ENCODE results near the gene ANKRD6. TPM values are rescaled to one million over a fixed set of nuclear protein-coding genes. Genes with fewer than 3 reads are reported as not detected.

Gene ANKRD6
- total RNA-seq, 2 donors from 2014 or later, result 1.6 to 3.8 TPM

DNA sequence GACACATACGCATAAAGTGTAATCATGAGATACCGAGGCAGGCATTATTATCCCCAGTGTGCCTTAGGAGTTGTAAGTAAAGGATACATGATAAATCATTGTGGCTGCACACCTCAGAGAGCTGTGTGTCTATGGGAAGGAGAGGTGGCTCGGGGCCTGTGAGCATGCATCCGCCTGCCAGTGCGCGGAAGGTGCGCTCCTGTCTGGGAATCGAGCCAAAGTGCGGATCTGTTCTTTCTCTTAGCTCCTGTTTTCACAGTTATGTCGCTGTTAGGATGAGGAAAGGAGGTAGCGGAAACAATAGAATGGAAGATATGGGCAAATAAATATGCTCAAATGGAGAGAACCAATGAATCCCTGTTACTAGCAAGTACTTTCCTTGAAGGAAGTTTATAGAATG, 98.0 kb downstream of the ANKRD6 start:
- H3K9me3 Mint-ChIP-seq, result no peaks in the 10 kb centered on the region
- no peak overlapping the region for H3K27ac Mint-ChIP-seq
- peaks cover 4% of the 10 kb centered on the region for H3K4me1 Mint-ChIP-seq
- no peak overlapping the region for H3K4me3 Mint-ChIP-seq
- no peak for ATAC-seq (replicated peaks)
- no peaks in the 10 kb centered on the region for H3K36me3 Mint-ChIP-seq (ENCODE audit: low read depth)
- no peaks in the 10 kb centered on the region for H3K27me3 Mint-ChIP-seq

DNA sequence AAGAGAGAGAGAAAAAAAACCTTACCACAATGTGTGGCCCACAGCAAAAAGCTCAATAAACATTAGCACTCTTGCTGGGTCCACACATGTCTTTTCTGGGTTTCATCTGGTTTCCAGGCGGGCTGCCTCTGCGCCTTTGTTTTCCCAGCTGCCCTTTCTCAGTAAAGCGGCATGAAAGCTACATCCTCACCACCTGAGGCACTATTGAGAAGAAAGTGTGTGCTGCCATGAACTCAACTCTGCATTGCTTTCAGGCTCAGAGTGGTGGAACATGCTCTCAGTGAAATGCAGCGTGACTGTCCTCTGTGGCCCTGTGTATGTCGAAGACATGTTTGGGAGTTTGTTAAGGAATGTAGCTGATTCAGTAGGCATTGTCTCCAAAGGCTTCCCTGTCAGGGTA, 103.3 kb downstream of the ANKRD6 start:
- Mint-ChIP-seq H3K27ac (no peak overlapping the region), H3K9me3 (no peaks in the 10 kb centered on the region), H3K4me1 (no peaks in the 10 kb centered on the region), H3K4me3 (no peak overlapping the region), H3K27me3 (no peaks in the 10 kb centered on the region), H3K36me3 (ENCODE audit: low read depth) (no peaks in the 10 kb centered on the region)
- ATAC-seq (replicated peaks), result no peak

DNA sequence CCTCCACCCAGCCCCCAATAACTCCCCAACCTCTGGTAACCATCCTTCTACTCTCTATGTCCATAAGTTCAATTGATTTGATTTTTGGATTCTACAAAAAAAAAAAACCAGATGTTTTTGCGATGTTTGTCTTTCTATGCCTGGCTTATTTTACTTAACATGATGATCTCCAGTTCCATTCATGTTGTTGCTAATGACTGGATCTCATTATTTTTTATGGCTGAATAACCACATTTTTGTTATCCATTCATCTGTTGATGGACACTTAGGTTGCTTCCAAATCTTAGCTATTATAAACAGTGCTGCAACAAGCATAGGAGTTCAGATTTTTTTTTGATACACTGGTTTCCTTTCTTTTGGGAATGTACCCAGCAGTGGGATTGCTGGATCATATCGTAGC, 106.8 kb downstream of the ANKRD6 start:
- no peaks in the 10 kb centered on the region for H3K9me3 Mint-ChIP-seq
- ATAC-seq (replicated peaks), result no peak

DNA sequence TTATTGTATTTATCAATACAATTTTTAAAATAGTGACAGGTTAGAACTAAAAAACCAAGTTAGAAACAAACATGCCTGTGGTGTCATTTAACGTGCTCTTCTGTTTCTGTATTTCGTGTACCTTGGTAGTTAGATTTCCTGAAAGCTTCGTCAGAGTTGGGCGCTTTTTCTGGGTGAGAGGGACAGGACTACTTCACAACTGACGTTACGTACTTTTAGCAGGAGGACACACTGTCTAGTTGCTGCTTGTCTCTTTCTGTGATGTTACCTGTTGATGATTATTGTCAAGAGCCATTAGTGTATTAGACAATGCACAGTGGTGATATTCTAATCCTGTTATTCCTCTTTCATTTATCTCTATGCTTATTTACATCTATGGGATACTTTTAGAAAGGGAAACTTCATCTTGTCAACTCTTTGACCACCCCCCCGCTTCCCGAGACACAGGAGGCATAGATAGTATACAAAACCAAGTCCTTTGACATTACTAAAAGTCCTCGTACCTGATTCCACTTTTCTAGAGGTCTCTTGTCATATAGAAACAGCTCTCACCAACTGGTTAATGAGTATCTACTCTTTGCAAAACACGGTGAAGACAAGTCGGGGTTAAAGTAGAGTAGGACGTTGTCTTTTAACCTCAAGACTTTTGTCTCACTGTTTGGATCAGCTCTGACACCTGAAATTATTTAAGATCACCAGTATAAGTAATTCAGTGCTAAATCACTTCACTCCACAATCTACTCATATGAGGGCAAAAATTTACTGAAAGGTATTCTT, 109.3 kb downstream of the ANKRD6 start:
- ATAC-seq (replicated peaks), result no peak
- H3K9me3 Mint-ChIP-seq, result no peaks in the 10 kb centered on the region
- H3K27ac Mint-ChIP-seq, result no peak overlapping the region
- H3K36me3 Mint-ChIP-seq (ENCODE audit: low read depth), result no peaks in the 10 kb centered on the region
- H3K4me1 Mint-ChIP-seq, result no peaks in the 10 kb centered on the region
- peaks cover 3% of the 10 kb centered on the region for H3K27me3 Mint-ChIP-seq
- no peak overlapping the region for H3K4me3 Mint-ChIP-seq

More for the DNA sequence above, 106.8 kb downstream of the ANKRD6 start:
- Mint-ChIP-seq H3K4me1 (no peaks in the 10 kb centered on the region), H3K36me3 (ENCODE audit: low read depth) (no peaks in the 10 kb centered on the region), H3K27ac (no peak overlapping the region), H3K4me3 (no peak overlapping the region), H3K27me3 (peaks cover 3% of the 10 kb centered on the region)

DNA sequence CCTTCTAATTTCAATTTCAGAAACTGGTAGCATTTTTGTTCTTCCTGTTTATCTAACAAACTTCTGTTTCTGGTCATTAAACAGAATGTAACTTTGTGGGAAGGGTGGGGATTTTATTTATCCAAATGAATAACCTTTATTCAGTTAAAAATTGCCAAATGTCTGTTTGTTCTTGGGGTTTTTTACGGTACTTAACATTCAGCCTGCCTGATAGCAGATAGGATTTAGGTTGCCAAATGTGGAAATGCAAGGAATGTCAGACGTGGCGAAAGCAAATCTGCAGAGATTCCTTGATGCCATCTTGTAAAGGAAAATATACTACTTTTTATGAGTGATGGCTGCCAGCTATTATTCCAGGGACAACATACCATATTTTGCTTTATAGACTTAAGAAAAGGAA, 109.9 kb downstream of the ANKRD6 start:
- ATAC-seq (replicated peaks), result no peak
- Mint-ChIP-seq H3K27ac (no peak overlapping the region), H3K9me3 (no peaks in the 10 kb centered on the region), H3K4me3 (no peak overlapping the region), H3K4me1 (no peaks in the 10 kb centered on the region), H3K27me3 (peaks cover 3% of the 10 kb centered on the region), H3K36me3 (ENCODE audit: low read depth) (no peaks in the 10 kb centered on the region)

DNA sequence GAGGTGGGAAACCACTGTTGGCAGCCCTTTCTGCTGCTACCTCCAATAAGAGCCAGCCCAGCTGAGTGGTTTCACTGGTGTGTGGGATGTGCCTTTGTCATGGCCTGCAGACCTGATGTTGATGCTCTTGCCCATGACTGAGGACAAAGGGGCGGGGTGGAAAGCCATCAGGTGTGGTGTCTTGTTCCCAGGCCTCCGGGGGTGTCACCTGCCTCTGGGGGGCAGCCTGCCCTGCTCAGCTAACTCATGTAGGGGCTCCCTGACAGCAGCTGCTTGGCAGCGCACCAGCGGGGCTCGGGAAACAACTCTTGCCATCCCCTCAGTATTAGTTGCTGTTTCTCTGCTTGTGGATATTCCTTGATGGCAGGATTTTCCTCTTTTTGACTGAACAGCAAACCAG, 114.3 kb downstream of the ANKRD6 start:
- H3K27me3 Mint-ChIP-seq, result no peaks in the 10 kb centered on the region

DNA sequence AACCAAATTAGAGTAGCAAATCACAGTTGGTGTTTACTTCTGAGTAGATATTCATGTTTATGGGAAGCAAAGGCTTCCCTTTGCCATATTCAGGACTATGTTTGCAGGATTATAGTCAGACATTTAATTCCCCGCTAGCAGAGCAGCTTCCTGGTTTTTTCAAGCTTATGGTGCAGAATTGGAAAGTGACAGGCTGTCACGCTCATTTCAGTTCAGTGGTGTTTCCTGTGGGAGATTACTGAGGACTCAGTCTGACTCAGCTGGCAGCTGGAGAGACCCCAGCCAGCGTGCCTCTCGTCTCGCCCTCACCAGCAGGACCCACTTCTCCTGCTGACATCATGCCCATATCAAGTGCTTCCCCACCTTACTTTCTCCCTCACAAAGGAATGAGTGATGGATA, 120.5 kb downstream of the ANKRD6 start:
- Mint-ChIP-seq H3K27ac (no peak overlapping the region), H3K27me3 (no peaks in the 10 kb centered on the region), H3K9me3 (peaks cover 6% of the 10 kb centered on the region), H3K4me3 (no peak overlapping the region), H3K36me3 (ENCODE audit: low read depth) (no peaks in the 10 kb centered on the region), H3K4me1 (no peaks in the 10 kb centered on the region)
- no peak for ATAC-seq (replicated peaks)

More for the DNA sequence above, 114.3 kb downstream of the ANKRD6 start:
- H3K4me1 Mint-ChIP-seq, result no peaks in the 10 kb centered on the region
- no peak for ATAC-seq (replicated peaks)
- H3K4me3 Mint-ChIP-seq, result no peak overlapping the region
- H3K36me3 Mint-ChIP-seq (ENCODE audit: low read depth), result no peaks in the 10 kb centered on the region
- H3K27ac Mint-ChIP-seq, result no peak overlapping the region
- no peaks in the 10 kb centered on the region for H3K9me3 Mint-ChIP-seq

DNA sequence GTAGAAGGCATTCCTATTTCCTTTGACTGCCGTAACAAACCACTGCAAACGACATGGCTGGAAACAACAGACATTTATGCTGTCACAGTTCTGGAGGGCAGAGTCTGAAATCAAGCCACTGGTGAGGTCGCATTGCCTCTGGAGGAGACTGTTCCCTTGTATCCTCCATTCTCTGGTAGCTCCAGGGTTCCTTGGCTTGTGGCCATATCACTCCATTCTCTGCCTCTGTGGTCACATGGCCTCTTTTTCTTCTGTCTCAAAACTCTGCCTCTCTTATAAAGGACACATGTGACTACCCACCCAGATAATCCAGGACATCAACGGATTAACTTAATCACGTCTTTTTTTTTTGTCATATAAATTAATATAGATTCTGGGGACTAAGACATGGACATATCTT, 121.2 kb downstream of the ANKRD6 start:
- Mint-ChIP-seq H3K27ac (no peak overlapping the region), H3K9me3 (peaks cover 6% of the 10 kb centered on the region), H3K36me3 (ENCODE audit: low read depth) (no peaks in the 10 kb centered on the region), H3K4me1 (no peaks in the 10 kb centered on the region), H3K27me3 (no peaks in the 10 kb centered on the region), H3K4me3 (no peak overlapping the region)
- ATAC-seq (replicated peaks), result no peak

DNA sequence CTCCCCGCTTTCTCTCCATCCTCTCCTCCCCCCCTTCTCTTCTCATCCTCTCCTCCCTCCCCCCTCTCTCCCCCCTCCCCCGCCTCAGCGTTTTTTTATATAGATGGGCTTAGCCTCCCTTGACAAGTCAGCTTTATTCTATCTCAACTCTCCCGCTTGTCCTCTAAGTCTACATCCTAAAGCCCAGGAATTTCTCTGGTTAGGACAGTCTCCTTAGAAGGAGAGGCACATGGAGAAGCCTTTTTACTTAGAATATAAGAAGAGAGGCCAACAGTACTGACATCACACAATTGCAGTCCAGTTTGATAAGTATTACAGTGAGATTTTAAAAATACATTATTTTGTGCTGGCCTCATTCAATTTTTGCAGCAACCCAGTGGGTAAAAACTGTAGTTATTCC, 122.1 kb downstream of the ANKRD6 start:
- no peaks in the 10 kb centered on the region for H3K4me1 Mint-ChIP-seq
- H3K9me3 Mint-ChIP-seq, result peaks cover 6% of the 10 kb centered on the region
- no peaks in the 10 kb centered on the region for H3K27me3 Mint-ChIP-seq
- no peaks in the 10 kb centered on the region for H3K36me3 Mint-ChIP-seq (ENCODE audit: low read depth)
- no peak overlapping the region for H3K4me3 Mint-ChIP-seq
- ATAC-seq (replicated peaks), result no peak
- H3K27ac Mint-ChIP-seq, result no peak overlapping the region

DNA sequence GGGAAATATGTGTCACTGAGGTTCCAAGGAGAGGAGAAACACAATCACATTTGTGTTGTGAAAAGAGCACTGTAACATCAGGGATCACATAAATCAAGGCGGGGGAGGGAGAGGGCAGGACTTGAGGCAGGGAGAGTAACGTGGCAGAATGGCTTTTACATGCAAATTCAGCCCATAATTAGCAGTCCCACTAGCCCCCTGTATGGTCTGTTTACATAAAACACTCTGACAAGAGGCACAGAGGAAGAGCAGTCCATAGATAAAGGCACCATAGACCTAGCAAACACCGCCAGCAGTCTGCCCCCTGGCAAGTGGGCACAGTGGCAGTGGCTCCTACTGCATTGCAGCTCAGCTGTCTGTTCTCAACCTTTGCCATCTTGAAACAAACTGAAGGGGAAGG, 122.9 kb downstream of the ANKRD6 start:
- no peaks in the 10 kb centered on the region for H3K36me3 Mint-ChIP-seq (ENCODE audit: low read depth)
- no peaks in the 10 kb centered on the region for H3K27me3 Mint-ChIP-seq
- H3K9me3 Mint-ChIP-seq, result peaks cover 6% of the 10 kb centered on the region
- no peak overlapping the region for H3K27ac Mint-ChIP-seq
- ATAC-seq (replicated peaks), result no peak
- H3K4me3 Mint-ChIP-seq, result no peak overlapping the region
- H3K4me1 Mint-ChIP-seq, result no peaks in the 10 kb centered on the region

DNA sequence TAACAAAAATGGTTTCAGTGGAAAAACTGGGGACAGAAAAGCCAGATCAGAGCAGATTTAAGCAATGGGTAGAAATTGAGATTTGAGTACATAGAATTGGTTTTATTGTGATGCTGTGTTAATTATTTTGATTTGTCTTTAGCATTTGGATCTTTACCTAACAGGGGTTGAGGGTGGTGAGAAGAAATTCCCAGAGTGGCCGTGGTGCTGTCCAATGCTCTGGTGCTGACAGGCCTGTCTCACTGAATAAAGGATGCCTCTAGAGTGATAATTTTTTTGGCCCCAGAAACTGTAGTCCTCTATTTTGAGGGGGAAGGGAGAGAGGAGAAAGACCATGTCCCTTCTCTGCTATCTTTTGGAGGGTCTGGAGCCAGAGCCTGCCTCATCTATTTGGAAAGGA, 126.5 kb downstream of the ANKRD6 start:
- peaks cover 6% of the 10 kb centered on the region for H3K9me3 Mint-ChIP-seq
- H3K4me3 Mint-ChIP-seq, result no peak overlapping the region
- ATAC-seq (replicated peaks), result no peak
- no peaks in the 10 kb centered on the region for H3K27me3 Mint-ChIP-seq
- H3K36me3 Mint-ChIP-seq (ENCODE audit: low read depth), result no peaks in the 10 kb centered on the region
- no peak overlapping the region for H3K27ac Mint-ChIP-seq
- no peaks in the 10 kb centered on the region for H3K4me1 Mint-ChIP-seq

DNA sequence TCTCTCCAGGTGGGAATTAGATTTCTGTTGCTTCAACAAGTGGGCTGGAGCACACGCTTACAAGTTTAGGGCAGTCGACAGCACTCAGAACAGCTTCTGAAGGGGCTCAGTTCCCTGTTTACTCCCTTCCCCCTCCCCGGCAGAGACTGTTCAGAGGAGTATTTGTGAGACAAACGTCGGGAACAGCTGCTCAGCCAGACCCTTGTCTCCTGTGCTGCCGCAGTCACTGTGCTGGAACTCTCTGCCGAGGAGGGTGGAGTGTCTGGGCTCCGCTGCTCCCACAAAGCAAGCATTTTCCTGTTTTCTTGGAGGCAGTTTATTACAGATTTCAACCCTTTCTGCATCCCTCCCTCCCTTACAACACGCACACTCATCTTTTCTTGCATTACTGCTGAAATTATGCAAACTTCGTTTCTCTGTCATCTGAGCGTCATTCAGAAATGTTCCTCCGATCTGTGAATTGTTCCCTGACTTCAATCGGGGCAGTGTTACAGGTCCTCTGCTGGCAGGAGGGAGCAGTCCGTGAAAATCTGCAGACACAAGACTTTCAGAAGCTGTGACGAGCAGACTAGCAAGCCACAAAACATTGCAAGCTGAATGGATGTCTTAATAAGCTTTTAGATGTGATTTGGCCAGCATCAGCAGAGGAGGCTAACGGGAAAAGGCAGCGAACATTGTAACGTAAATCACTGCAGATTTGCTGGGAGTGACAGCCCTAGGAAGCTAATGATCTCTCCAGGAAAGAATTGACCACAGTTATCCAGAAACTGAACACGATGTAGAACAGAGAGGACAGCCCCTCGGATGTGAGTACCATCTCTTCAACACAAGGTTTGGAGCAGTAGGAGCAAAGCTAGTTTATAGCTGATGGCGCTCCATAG, 129.4 kb downstream of the ANKRD6 start:
- H3K9me3 Mint-ChIP-seq, result no peaks in the 10 kb centered on the region
- no peaks in the 10 kb centered on the region for H3K4me1 Mint-ChIP-seq
- no peak for ATAC-seq (replicated peaks)
- H3K4me3 Mint-ChIP-seq, result no peak overlapping the region
- no peaks in the 10 kb centered on the region for H3K36me3 Mint-ChIP-seq (ENCODE audit: low read depth)
- no peak overlapping the region for H3K27ac Mint-ChIP-seq
- H3K27me3 Mint-ChIP-seq, result no peaks in the 10 kb centered on the region

DNA sequence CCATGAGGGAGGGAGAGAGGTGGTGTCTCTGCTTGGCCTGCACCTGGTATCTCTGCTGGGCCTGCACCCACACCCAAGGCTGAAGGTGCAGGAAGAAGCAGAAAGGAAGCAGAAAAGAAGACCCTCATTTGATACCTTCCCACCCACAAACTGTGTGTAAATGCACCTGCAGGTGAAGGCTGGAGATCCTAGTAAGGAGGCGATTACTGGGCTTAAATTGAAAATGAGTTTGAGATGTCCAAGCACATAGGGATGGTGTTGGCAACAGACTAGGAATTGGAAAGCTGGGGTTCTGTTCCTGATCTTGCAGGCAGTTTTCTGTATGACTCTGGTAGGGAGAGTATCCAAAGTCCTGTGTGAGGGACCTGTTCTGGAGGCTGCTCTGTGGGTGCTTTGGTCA, 130.9 kb downstream of the ANKRD6 start:
- H3K4me3 Mint-ChIP-seq, result no peak overlapping the region
- no peaks in the 10 kb centered on the region for H3K4me1 Mint-ChIP-seq
- no peaks in the 10 kb centered on the region for H3K36me3 Mint-ChIP-seq (ENCODE audit: low read depth)
- no peak for ATAC-seq (replicated peaks)
- no peaks in the 10 kb centered on the region for H3K27me3 Mint-ChIP-seq
- H3K9me3 Mint-ChIP-seq, result no peaks in the 10 kb centered on the region
- no peak overlapping the region for H3K27ac Mint-ChIP-seq

DNA sequence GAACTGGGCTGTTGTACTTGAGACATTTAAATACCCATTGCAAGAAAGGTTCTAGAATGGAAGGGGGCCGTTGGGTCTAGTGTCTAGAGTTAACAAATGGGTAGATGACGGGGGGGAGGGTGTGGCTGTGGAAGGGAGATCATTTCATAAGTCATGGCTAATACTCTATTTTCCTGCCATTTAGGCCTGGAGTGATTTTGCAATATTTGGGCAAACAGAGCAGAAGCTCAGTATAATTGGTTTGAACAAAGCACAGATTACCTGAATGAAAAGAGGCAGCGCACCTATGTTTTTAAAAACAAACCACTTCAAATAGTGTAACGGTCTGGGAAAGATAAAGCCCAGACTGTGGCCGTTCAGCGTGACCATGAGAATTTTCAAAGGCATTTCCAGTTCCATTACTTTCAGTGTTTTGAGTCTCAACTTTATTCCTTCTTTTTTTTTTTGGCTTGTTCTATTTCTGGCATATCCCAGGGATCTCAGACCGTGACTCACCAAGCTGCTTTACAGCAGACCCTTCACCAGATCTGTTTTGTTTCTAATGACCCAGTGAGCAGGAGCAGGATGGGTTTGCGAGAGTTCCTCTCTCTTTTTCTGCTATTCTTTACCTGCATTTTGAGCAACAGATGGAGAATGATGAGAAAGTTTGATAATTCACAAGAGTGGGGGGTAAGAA, 131.9 kb downstream of the ANKRD6 start:
- no peak for ATAC-seq (replicated peaks)
- H3K4me1 Mint-ChIP-seq, result no peaks in the 10 kb centered on the region
- no peaks in the 10 kb centered on the region for H3K27me3 Mint-ChIP-seq
- H3K4me3 Mint-ChIP-seq, result no peak overlapping the region
- no peak overlapping the region for H3K27ac Mint-ChIP-seq
- H3K9me3 Mint-ChIP-seq, result no peaks in the 10 kb centered on the region
- H3K36me3 Mint-ChIP-seq (ENCODE audit: low read depth), result no peaks in the 10 kb centered on the region

Data from activated T-helper 17 cell treated with anti-CD3 and anti-CD28 coated beads, Interleukin-2, amount 50 U/mL, for 72 hours (primary cell).